Measurements from ENCODE around the gene TBC1D4. TPM values are rescaled to one million over a fixed set of nuclear protein-coding genes. Genes with fewer than 3 reads are reported as not detected.

Gene TBC1D4
- total RNA-seq, 1 donor from 2014 or later, result 25.6 TPM

- no peaks in the 10 kb centered on the region for H3K4me1 ChIP-seq (ENCODE audit: insufficient read depth, low read length)
- no peaks in the 10 kb centered on the region for H4K20me1 ChIP-seq (ENCODE audit: insufficient read depth, low read length)
- no peak overlapping the region for H3K4me2 ChIP-seq (ENCODE audit: low read length)
- FAIRE-seq (no peak), DNase-seq (ENCODE audit: low read depth) (no peak)
- H3K9me3 ChIP-seq (ENCODE audit: insufficient read depth, low read depth, low read length), result no peaks in the 10 kb centered on the region
- no peak overlapping the region for H3K4me3 ChIP-seq (ENCODE audit: insufficient read depth, low read depth, low read length)
- H3K36me3 ChIP-seq (ENCODE audit: insufficient read depth, low read length), result peaks cover 8% of the 10 kb centered on the region
- Mint-ChIP-seq H3K9me3 (ENCODE audit: unreplicated experiment) (peaks cover 3% of the 10 kb centered on the region), H3K4me3 (ENCODE audit: unreplicated experiment) (no peak overlapping the region), H3K4me1 (ENCODE audit: low read depth, unreplicated experiment) (peaks cover 7% of the 10 kb centered on the region), H3K27me3 (ENCODE audit: low read depth, unreplicated experiment) (no peaks in the 10 kb centered on the region), H3K27ac (ENCODE audit: unreplicated experiment) (no peak overlapping the region), H3K36me3 (ENCODE audit: low read depth, unreplicated experiment) (peaks cover 19% of the 10 kb centered on the region)
- no peak overlapping the region for H2AFZ ChIP-seq (ENCODE audit: low read depth, low read length)
- TF ChIP-seq, protein P1, sequence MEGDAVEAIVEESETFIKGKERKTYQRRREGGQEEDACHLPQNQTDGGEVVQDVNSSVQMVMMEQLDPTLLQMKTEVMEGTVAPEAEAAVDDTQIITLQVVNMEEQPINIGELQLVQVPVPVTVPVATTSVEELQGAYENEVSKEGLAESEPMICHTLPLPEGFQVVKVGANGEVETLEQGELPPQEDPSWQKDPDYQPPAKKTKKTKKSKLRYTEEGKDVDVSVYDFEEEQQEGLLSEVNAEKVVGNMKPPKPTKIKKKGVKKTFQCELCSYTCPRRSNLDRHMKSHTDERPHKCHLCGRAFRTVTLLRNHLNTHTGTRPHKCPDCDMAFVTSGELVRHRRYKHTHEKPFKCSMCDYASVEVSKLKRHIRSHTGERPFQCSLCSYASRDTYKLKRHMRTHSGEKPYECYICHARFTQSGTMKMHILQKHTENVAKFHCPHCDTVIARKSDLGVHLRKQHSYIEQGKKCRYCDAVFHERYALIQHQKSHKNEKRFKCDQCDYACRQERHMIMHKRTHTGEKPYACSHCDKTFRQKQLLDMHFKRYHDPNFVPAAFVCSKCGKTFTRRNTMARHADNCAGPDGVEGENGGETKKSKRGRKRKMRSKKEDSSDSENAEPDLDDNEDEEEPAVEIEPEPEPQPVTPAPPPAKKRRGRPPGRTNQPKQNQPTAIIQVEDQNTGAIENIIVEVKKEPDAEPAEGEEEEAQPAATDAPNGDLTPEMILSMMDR (IDR thresholded peaks at IDR 0.05; ENCODE audit: insufficient read depth, low read depth, low read length), result no peak
- TF ChIP-seq EZH2 (IDR thresholded peaks at IDR 0.05; ENCODE audit: insufficient read depth, low read length), result no peak
- no peak overlapping the region for H3K9ac ChIP-seq (ENCODE audit: low read length)
- no peak overlapping the region for H3K27ac ChIP-seq (ENCODE audit: low read depth, low read length)
- no peaks in the 10 kb centered on the region for H3K27me3 ChIP-seq (ENCODE audit: insufficient read depth, low read length)
- no peaks in the 10 kb centered on the region for H3K79me2 ChIP-seq (ENCODE audit: insufficient read depth, low read length)
Observed at GRCh38 chr13:75334634-75335447, 147.1 kb downstream of the TBC1D4 start.

DNA sequence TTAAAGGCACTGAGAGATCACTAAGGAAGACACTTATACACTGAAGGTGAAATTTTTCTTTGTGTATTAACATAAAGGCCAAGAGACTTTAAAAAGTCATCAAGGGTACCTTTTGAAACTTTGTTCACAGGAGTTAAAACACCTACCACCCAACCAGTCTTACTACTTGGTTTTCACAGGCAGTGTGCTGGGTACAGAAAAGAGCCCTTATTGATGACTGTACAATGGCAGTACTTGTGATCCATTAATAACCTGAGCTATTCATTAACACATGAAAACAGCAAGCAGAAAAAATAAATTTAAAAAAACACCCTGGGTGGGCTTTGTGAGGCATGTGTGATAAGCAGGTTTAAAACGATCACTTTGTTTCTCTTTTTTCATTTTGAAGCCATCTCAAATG is 148.9 kb downstream of the TBC1D4 start:
- no peak overlapping the region for H2AFZ ChIP-seq (ENCODE audit: low read depth, low read length)
- H3K36me3 Mint-ChIP-seq (ENCODE audit: low read depth, unreplicated experiment), result peaks cover 12% of the 10 kb centered on the region
- no peaks in the 10 kb centered on the region for H3K9me3 Mint-ChIP-seq (ENCODE audit: unreplicated experiment)
- no peak overlapping the region for H3K4me3 ChIP-seq (ENCODE audit: insufficient read depth, low read depth, low read length)
- H3K9me3 ChIP-seq (ENCODE audit: insufficient read depth, low read depth, low read length), result no peaks in the 10 kb centered on the region
- H3K4me1 Mint-ChIP-seq (ENCODE audit: low read depth, unreplicated experiment), result peaks cover 12% of the 10 kb centered on the region
- H3K36me3 ChIP-seq (ENCODE audit: insufficient read depth, low read length), result peaks cover 8% of the 10 kb centered on the region
- no peak overlapping the region for H3K27ac Mint-ChIP-seq (ENCODE audit: unreplicated experiment)
- no peaks in the 10 kb centered on the region for H3K4me1 ChIP-seq (ENCODE audit: insufficient read depth, low read length)
- no peaks in the 10 kb centered on the region for H3K27me3 Mint-ChIP-seq (ENCODE audit: low read depth, unreplicated experiment)
- H4K20me1 ChIP-seq (ENCODE audit: insufficient read depth, low read length), result no peaks in the 10 kb centered on the region
- no peak overlapping the region for H3K9ac ChIP-seq (ENCODE audit: low read length)
- DNase-seq (ENCODE audit: low read depth), result no peak
- H3K27ac ChIP-seq (ENCODE audit: low read depth, low read length), result no peak overlapping the region
- no peak overlapping the region for H3K4me2 ChIP-seq (ENCODE audit: low read length)
- no peaks in the 10 kb centered on the region for H3K27me3 ChIP-seq (ENCODE audit: insufficient read depth, low read length)
- H3K79me2 ChIP-seq (ENCODE audit: insufficient read depth, low read length), result no peaks in the 10 kb centered on the region
- TF ChIP-seq, protein P1 (IDR thresholded peaks at IDR 0.05; ENCODE audit: insufficient read depth, low read depth, low read length), result no peak
- TF ChIP-seq EZH2 (IDR thresholded peaks at IDR 0.05; ENCODE audit: insufficient read depth, low read length), result no peak
- H3K4me3 Mint-ChIP-seq (ENCODE audit: unreplicated experiment), result no peak overlapping the region
- FAIRE-seq, result no peak

- H3K27ac Mint-ChIP-seq (ENCODE audit: unreplicated experiment), result no peak overlapping the region
- no peak overlapping the region for H3K9ac ChIP-seq (ENCODE audit: low read length)
- H4K20me1 ChIP-seq (ENCODE audit: insufficient read depth, low read length), result no peaks in the 10 kb centered on the region
- H3K9me3 Mint-ChIP-seq (ENCODE audit: unreplicated experiment), result no peaks in the 10 kb centered on the region
- H3K27ac ChIP-seq (ENCODE audit: low read depth, low read length), result no peak overlapping the region
- H3K4me1 ChIP-seq (ENCODE audit: insufficient read depth, low read length), result no peaks in the 10 kb centered on the region
- FAIRE-seq (no peak), DNase-seq (ENCODE audit: low read depth) (no peak)
- H3K36me3 Mint-ChIP-seq (ENCODE audit: low read depth, unreplicated experiment), result peaks cover 11% of the 10 kb centered on the region
- H3K4me3 ChIP-seq (ENCODE audit: insufficient read depth, low read depth, low read length), result no peak overlapping the region
- peaks cover 12% of the 10 kb centered on the region for H3K4me1 Mint-ChIP-seq (ENCODE audit: low read depth, unreplicated experiment)
- H3K36me3 ChIP-seq (ENCODE audit: insufficient read depth, low read length), result peaks cover 8% of the 10 kb centered on the region
- H3K4me2 ChIP-seq (ENCODE audit: low read length), result no peak overlapping the region
- H3K79me2 ChIP-seq (ENCODE audit: insufficient read depth, low read length), result no peaks in the 10 kb centered on the region
- no peaks in the 10 kb centered on the region for H3K27me3 ChIP-seq (ENCODE audit: insufficient read depth, low read length)
- H3K4me3 Mint-ChIP-seq (ENCODE audit: unreplicated experiment), result no peak overlapping the region
- H3K9me3 ChIP-seq (ENCODE audit: insufficient read depth, low read depth, low read length), result no peaks in the 10 kb centered on the region
- no peak overlapping the region for H2AFZ ChIP-seq (ENCODE audit: low read depth, low read length)
- no peak for TF ChIP-seq EZH2 (IDR thresholded peaks at IDR 0.05; ENCODE audit: insufficient read depth, low read length)
- TF ChIP-seq, protein P1 (IDR thresholded peaks at IDR 0.05; ENCODE audit: insufficient read depth, low read depth, low read length), result no peak
- no peaks in the 10 kb centered on the region for H3K27me3 Mint-ChIP-seq (ENCODE audit: low read depth, unreplicated experiment)
Observed at GRCh38 chr13:75331792-75332349, 150.1 kb downstream of the TBC1D4 start.

All from astrocyte (in vitro differentiated cells and primary cell).